K562 (cell line): ENCODE results near the gene CASKIN1. TPM values are rescaled to one million over a fixed set of nuclear protein-coding genes. Genes with fewer than 3 reads are reported as not detected.

ENCODE experiments used
- BRF1 ChIP-seq: IDR thresholded peaks from 3 replicates; pipeline ENCODE4 v1.6.1; 2011; ENCODE audit warnings: borderline replicate concordance, mild to moderate bottlenecking; ENCODE audit not compliant: insufficient read length; ENCODE audit errors: extremely low read depth
- E2F5 ChIP-seq: sonication (generic); formaldehyde crosslinking; IDR thresholded peaks from 2 replicates; pipeline ENCODE4 v1.8.0; 2022; ENCODE audit warnings: mild to moderate bottlenecking, missing genetic modification reagents
- MAFK ChIP-seq: IDR thresholded peaks from 2 replicates; pipeline ENCODE4 v1.6.1; 2011; ENCODE audit warnings: low read length, improper control_type of control experiment
- MTA1 ChIP-seq: fragments of 450-650 bp; IDR thresholded peaks from 2 replicates; pipeline ENCODE4 v1.6.1; 2017; ENCODE audit warnings: borderline replicate concordance
- PHF20 ChIP-seq: fragments of 450-650 bp; IDR thresholded peaks from 2 replicates; pipeline ENCODE4 v1.6.1; 2018; ENCODE audit not compliant: partially characterized antibody
- SIN3A ChIP-seq, 2 experiments: fragments of 150-350 bp in 1 of 2; IDR thresholded peaks; 2 replicates each; pipeline ENCODE4 v1.6.1; 2011 to 2016; ENCODE audit warnings: borderline replicate concordance in 2 of 2, low read depth in 2 of 2, low read length in 2 of 2, mild to moderate bottlenecking in 2 of 2, moderate library complexity in 2 of 2; ENCODE audit not compliant: control insufficient read depth in 1 of 2
- SLC30A9 ChIP-seq: fragments of 250-450 bp; sonication (Bioruptor Pico); IDR thresholded peaks from 2 replicates; pipeline ENCODE4 v1.8.0; 2022; ENCODE audit warnings: mild to moderate bottlenecking, moderate library complexity
- ZBTB17 ChIP-seq: fragments of 450-650 bp; formaldehyde crosslinking; IDR thresholded peaks from 2 replicates; pipeline ENCODE4 v1.4.0; 2020; ENCODE audit warnings: mild to moderate bottlenecking
- ZBTB49 ChIP-seq: sonication (generic); formaldehyde crosslinking; IDR thresholded peaks from 2 replicates; pipeline ENCODE4 v1.8.0; 2022; ENCODE audit warnings: missing genetic modification reagents, mild to moderate bottlenecking, borderline replicate concordance
- ZNF124 ChIP-seq: sonication (generic); formaldehyde crosslinking; IDR thresholded peaks from 2 replicates; pipeline ENCODE4 v1.8.1; 2022; ENCODE audit warnings: missing genetic modification reagents
- ZNF146 ChIP-seq: IDR thresholded peaks from one replicate; pipeline ENCODE4 v1.6.1; 2018; ENCODE audit warnings: missing compliant biosample characterization; ENCODE audit not compliant: unreplicated experiment
- ZNF57 ChIP-seq: fragments of 450-650 bp; formaldehyde crosslinking; IDR thresholded peaks from 2 replicates; pipeline ENCODE4 v1.4.0; 2020; ENCODE audit warnings: mild to moderate bottlenecking, moderate library complexity
- ZNF655 ChIP-seq: fragments of 250-450 bp; sonication (Bioruptor Pico); IDR thresholded peaks from 2 replicates; pipeline ENCODE4 v1.5.0; 2021
- ZNF75A ChIP-seq: fragments of 450-650 bp; formaldehyde crosslinking; IDR thresholded peaks from 2 replicates; pipeline ENCODE4 v1.4.0; 2020; ENCODE audit warnings: mild to moderate bottlenecking
- polyA plus RNA-seq, 8 experiments: library from polyadenylated mRNA; depleted of rRNA in 4 of 8; stranded (reverse) in 5 of 8; unstranded in 3 of 8; fragments of >200 nt; fragmentation: Nextera tagmentation in 2 of 8; fragmentation: Illumina TruSeq in 1 of 8; extraction: Ambion mirVana in 2 of 8; extraction: Trizol in 1 of 8; gene quantifications; 2 replicates each; pipeline versions ENCODE4 v1.2.1 to v1.2.3, GENCODE V29; 2011 to 2014; ENCODE audit warnings: inconsistent platforms in 1 of 8, missing spikeins in 1 of 8
- total RNA-seq, 7 experiments: library from RNA; depleted of rRNA in 6 of 7; stranded (reverse); fragments of >200 nt in 6 of 7; fragmentation: Illumina TruSeq in 2 of 7; extraction: Trizol in 2 of 7; gene quantifications; 2 replicates each; pipeline versions ENCODE4 v1.2.1 to v1.2.3, GENCODE V29; 2011 to 2021; ENCODE audit warnings: low replicate concordance in 1 of 7
- TF ChIP-seq, protein P1 (sequence below), 2 experiments: IDR thresholded peaks; 2 replicates each; pipeline ENCODE4 v1.6.1; 2011; ENCODE audit warnings: borderline replicate concordance in 1 of 2, control low read depth in 1 of 2, low read depth in 1 of 2, low read length in 1 of 2, mild to moderate bottlenecking in 1 of 2, mixed read lengths in 1 of 2, moderate library complexity in 1 of 2; ENCODE audit not compliant: insufficient read depth in 1 of 2, insufficient read length in 1 of 2, poor library complexity in 1 of 2, severe bottlenecking in 1 of 2; ENCODE audit errors: extremely low read depth in 1 of 2
- TF ChIP-seq, protein P2 (sequence below), 3 experiments: IDR thresholded peaks in 2 of 3; conservative IDR thresholded peaks in 1 of 3; 2 replicates each; pipeline ENCODE4 v1.5.1; 2011 to 2012; ENCODE audit warnings: low read length in 3 of 3, mild to moderate bottlenecking in 3 of 3, control low read depth in 2 of 3, improper control_type of control experiment in 1 of 3, inconsistent platforms in 1 of 3, low read depth in 1 of 3, mixed read lengths in 1 of 3, moderate library complexity in 1 of 3; ENCODE audit not compliant: insufficient read depth in 2 of 3

The CASKIN1 gene
- total and polyA plus RNA-seq, 9 of the 15 experiments (the other 6 are each of a cell fraction or from before 2014, with no cell fraction given): 0.15 to 4.5 (median 1.5) TPM; not detected in 2

- TF ChIP-seq, protein P1, sequence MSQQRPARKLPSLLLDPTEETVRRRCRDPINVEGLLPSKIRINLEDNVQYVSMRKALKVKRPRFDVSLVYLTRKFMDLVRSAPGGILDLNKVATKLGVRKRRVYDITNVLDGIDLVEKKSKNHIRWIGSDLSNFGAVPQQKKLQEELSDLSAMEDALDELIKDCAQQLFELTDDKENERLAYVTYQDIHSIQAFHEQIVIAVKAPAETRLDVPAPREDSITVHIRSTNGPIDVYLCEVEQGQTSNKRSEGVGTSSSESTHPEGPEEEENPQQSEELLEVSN (IDR thresholded peaks at IDR 0.05; ENCODE audit: borderline replicate concordance in 1 of 2, extremely low read depth in 1 of 2, insufficient read depth in 1 of 2, insufficient read length in 1 of 2, low read depth in 1 of 2, low read length in 1 of 2, poor library complexity in 1 of 2, severe bottlenecking in 1 of 2): peak in 1 of 2 experiments; percentile 48
- no peak for TF ChIP-seq MTA1
- no peak for TF ChIP-seq ZNF75A (CRISPR knock-in tag)
- TF ChIP-seq SLC30A9 (CRISPR knock-in tag): no peak
- TF ChIP-seq E2F5 (CRISPR knock-in tag): peak; percentile 18; the same call in 1 of the 2 replicates
- 0 out of 4 replicates have a peak, but pooled peaks of 1 of the 2 experiments have one; percentile 12 for TF ChIP-seq SIN3A (IDR thresholded peaks at IDR 0.05; ENCODE audit: borderline replicate concordance in 2 of 2, control insufficient read depth in 1 of 2, low read depth in 2 of 2, low read length in 2 of 2)
- TF ChIP-seq BRF1: no peak
- TF ChIP-seq PHF20: no peak
- TF ChIP-seq MAFK: no peak
- no peak for TF ChIP-seq ZBTB17
- no peak for TF ChIP-seq ZNF655 (CRISPR knock-in tag)
- TF ChIP-seq ZNF57 (CRISPR knock-in tag): no peak
- no peak for TF ChIP-seq ZBTB49
- TF ChIP-seq, protein P2, sequence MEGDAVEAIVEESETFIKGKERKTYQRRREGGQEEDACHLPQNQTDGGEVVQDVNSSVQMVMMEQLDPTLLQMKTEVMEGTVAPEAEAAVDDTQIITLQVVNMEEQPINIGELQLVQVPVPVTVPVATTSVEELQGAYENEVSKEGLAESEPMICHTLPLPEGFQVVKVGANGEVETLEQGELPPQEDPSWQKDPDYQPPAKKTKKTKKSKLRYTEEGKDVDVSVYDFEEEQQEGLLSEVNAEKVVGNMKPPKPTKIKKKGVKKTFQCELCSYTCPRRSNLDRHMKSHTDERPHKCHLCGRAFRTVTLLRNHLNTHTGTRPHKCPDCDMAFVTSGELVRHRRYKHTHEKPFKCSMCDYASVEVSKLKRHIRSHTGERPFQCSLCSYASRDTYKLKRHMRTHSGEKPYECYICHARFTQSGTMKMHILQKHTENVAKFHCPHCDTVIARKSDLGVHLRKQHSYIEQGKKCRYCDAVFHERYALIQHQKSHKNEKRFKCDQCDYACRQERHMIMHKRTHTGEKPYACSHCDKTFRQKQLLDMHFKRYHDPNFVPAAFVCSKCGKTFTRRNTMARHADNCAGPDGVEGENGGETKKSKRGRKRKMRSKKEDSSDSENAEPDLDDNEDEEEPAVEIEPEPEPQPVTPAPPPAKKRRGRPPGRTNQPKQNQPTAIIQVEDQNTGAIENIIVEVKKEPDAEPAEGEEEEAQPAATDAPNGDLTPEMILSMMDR (IDR thresholded peaks at IDR 0.05 in 2 of 3, conservative IDR thresholded peaks at IDR 0.05 in 1 of 3; ENCODE audit: insufficient read depth in 2 of 3, low read depth in 1 of 3, low read length in 3 of 3): 0 out of 6 replicates have a peak, but pooled peaks of 1 of the 3 experiments have one; percentile 13
- TF ChIP-seq ZNF146 (CRISPR knock-in tag): no peak
- no peak for TF ChIP-seq ZNF124 (CRISPR knock-in tag)
Observed at GRCh38 chr16:2213817-2214718, 17.7 kb upstream of the CASKIN1 start (continued).
